ENCODE data around the gene SLC5A5. TPM values are rescaled to one million over a fixed set of nuclear protein-coding genes. Genes with fewer than 3 reads are reported as not detected.

Gene SLC5A5
- total RNA-seq, 1 donor from 2014 or later: not detected

- TF ChIP-seq, protein P1, sequence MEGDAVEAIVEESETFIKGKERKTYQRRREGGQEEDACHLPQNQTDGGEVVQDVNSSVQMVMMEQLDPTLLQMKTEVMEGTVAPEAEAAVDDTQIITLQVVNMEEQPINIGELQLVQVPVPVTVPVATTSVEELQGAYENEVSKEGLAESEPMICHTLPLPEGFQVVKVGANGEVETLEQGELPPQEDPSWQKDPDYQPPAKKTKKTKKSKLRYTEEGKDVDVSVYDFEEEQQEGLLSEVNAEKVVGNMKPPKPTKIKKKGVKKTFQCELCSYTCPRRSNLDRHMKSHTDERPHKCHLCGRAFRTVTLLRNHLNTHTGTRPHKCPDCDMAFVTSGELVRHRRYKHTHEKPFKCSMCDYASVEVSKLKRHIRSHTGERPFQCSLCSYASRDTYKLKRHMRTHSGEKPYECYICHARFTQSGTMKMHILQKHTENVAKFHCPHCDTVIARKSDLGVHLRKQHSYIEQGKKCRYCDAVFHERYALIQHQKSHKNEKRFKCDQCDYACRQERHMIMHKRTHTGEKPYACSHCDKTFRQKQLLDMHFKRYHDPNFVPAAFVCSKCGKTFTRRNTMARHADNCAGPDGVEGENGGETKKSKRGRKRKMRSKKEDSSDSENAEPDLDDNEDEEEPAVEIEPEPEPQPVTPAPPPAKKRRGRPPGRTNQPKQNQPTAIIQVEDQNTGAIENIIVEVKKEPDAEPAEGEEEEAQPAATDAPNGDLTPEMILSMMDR (IDR thresholded peaks at IDR 0.05): no peak
- H3K27ac Mint-ChIP-seq (ENCODE audit: unreplicated experiment): no peak overlapping the region
- H3K27me3 Mint-ChIP-seq (ENCODE audit: low read depth): peaks cover 9% of the 10 kb centered on the region
- no peaks in the 10 kb centered on the region for H3K36me3 Mint-ChIP-seq (ENCODE audit: low read depth)
- H3K9me3 Mint-ChIP-seq (ENCODE audit: low read depth): no peaks in the 10 kb centered on the region
- no peak for DNase-seq (ENCODE audit: low spot score)
- no peak overlapping the region for H3K4me3 Mint-ChIP-seq (ENCODE audit: unreplicated experiment)
- no peaks in the 10 kb centered on the region for H3K4me1 Mint-ChIP-seq (ENCODE audit: low read depth)
These were observed 54.3 kb downstream of the SLC5A5 start for GRCh38 chr19:17926044-17926443.

- no peaks in the 10 kb centered on the region for H3K9me3 Mint-ChIP-seq (ENCODE audit: low read depth)
- no peak for DNase-seq (ENCODE audit: low spot score)
- no peak overlapping the region for H3K4me3 Mint-ChIP-seq (ENCODE audit: unreplicated experiment)
- no peak overlapping the region for H3K27ac Mint-ChIP-seq (ENCODE audit: unreplicated experiment)
- TF ChIP-seq, protein P1 (IDR thresholded peaks at IDR 0.05): no peak
- H3K36me3 Mint-ChIP-seq (ENCODE audit: low read depth): no peaks in the 10 kb centered on the region
- H3K4me1 Mint-ChIP-seq (ENCODE audit: low read depth): peaks cover 14% of the 10 kb centered on the region
- peaks cover 9% of the 10 kb centered on the region for H3K27me3 Mint-ChIP-seq (ENCODE audit: low read depth)
These were observed 57.3 kb downstream of the SLC5A5 start for GRCh38 chr19:17929056-17929455.

DNA sequence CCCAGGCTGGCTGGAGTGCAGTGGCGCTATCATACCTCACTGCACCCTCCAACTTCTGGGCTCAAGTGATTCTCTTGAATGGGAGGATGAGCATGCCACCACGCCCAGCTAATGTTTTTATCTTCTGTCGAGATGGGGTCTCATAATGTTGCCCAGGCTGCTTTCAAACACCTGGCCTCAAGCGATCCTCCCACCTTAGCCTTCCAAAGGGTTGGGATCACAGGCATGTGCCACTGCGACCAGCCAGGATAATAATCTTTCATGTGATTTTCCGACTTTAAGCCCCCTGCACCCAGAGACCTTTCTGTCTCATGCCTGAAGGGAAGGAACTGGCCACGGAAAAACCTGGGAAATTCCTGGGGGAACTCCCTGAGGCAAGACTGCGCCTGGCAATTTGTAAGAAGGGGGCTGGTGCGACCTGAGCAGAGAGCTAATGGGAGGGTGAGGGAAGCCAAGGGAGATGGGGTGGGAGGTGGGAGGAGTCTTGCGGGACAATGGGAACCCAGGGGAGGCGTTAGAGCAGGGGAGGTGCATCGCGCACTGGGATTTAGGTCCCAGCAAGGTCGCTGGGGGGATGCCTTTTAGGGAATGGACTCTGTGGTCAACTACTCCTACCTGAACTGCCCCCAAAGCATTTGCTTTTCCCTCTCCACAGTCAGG, 59.9 kb downstream of the SLC5A5 start:
- Mint-ChIP-seq H3K9me3 (ENCODE audit: low read depth) (no peaks in the 10 kb centered on the region), H3K4me1 (ENCODE audit: low read depth) (peaks cover 16% of the 10 kb centered on the region), H3K4me3 (ENCODE audit: unreplicated experiment) (peak overlapping the region; percentile 37), H3K36me3 (ENCODE audit: low read depth) (no peaks in the 10 kb centered on the region), H3K27me3 (ENCODE audit: low read depth) (peaks cover 4% of the 10 kb centered on the region), H3K27ac (ENCODE audit: unreplicated experiment) (no peak overlapping the region)
- TF ChIP-seq, protein P1 (IDR thresholded peaks at IDR 0.05): no peak
- no peak for DNase-seq (ENCODE audit: low spot score)

GRCh38 chr19:17932485-17933338, 61.0 kb downstream of the SLC5A5 start, which contains the start of gene CCDC124:
CCDC124 (plus strand) TSS chr19:17933015; CDS start chr19:17936421, 3,406 bp downstream.
- no peaks in the 10 kb centered on the region for H3K36me3 Mint-ChIP-seq (ENCODE audit: low read depth)
- no peaks in the 10 kb centered on the region for H3K9me3 Mint-ChIP-seq (ENCODE audit: low read depth)
- TF ChIP-seq, protein P1 (IDR thresholded peaks at IDR 0.05): peak; percentile 95
- peak within 1 kb of the TSS; percentile 97 for H3K27ac Mint-ChIP-seq (ENCODE audit: unreplicated experiment)
- peak within 1 kb of the TSS; percentile 86 for H3K4me3 Mint-ChIP-seq (ENCODE audit: unreplicated experiment)
- H3K27me3 Mint-ChIP-seq (ENCODE audit: low read depth): peaks cover 4% of the 10 kb centered on the region
- no peak for DNase-seq (ENCODE audit: low spot score)
- peaks cover 16% of the 10 kb centered on the region for H3K4me1 Mint-ChIP-seq (ENCODE audit: low read depth)

- DNase-seq (ENCODE audit: low spot score): no peak
- Mint-ChIP-seq H3K27me3 (ENCODE audit: low read depth) (peaks cover 4% of the 10 kb centered on the region), H3K4me3 (ENCODE audit: unreplicated experiment) (peak overlapping the region; percentile 86), H3K36me3 (ENCODE audit: low read depth) (no peaks in the 10 kb centered on the region), H3K27ac (ENCODE audit: unreplicated experiment) (peak overlapping the region; percentile 97), H3K9me3 (ENCODE audit: low read depth) (no peaks in the 10 kb centered on the region), H3K4me1 (ENCODE audit: low read depth) (peaks cover 16% of the 10 kb centered on the region)
- TF ChIP-seq, protein P1 (IDR thresholded peaks at IDR 0.05): no peak
These were observed 61.8 kb downstream of the SLC5A5 start for GRCh38 chr19:17933414-17934129.

All from chondrocyte (in vitro differentiated cells).